Esophagus squamous epithelium (tissue), 5 donors: ENCODE data around the gene HMCN2. TPM values are rescaled to one million over a fixed set of nuclear protein-coding genes. Genes with fewer than 3 reads are reported as not detected.

ENCODE experiments used
- DNase-seq: peaks from one replicate; lab custom pipeline; 2025; lab: John Stamatoyannopoulos, UW
- H3K27ac ChIP-seq, 4 donors: fragments of 200-600 bp; sonication (generic); one replicate each; pipeline ENCODE4 v1.5.1; 2016 to 2019; ENCODE audit warnings: mild to moderate bottlenecking in 1 of 4
- H3K27me3 ChIP-seq, 4 donors: fragments of 200-600 bp; sonication (generic); 1 replicate in 3 of 4; 2 replicates in 1 of 4; pipeline versions ENCODE4 v1.5.1 to v1.6.0; 2017 to 2021; ENCODE audit warnings: antibody characterized with exemption in 1 of 4
- H3K36me3 ChIP-seq, 3 donors: fragments of 200-600 bp; sonication (generic); one replicate each; pipeline ENCODE4 v1.5.1; 2016 to 2019
- H3K4me1 ChIP-seq, 3 donors: fragments of 200-600 bp; sonication (generic); one replicate each; pipeline ENCODE4 v1.5.1; 2017 to 2019
- H3K4me3 ChIP-seq, 4 donors: fragments of 200-600 bp; sonication (generic); 1 replicate in 3 of 4; 2 replicates in 1 of 4; pipeline ENCODE4 v1.5.1; 2016 to 2019; ENCODE audit warnings: mild to moderate bottlenecking in 2 of 4, moderate library complexity in 1 of 4
- H3K9me3 ChIP-seq, 3 donors: fragments of 200-600 bp; sonication (generic); one replicate each; pipeline ENCODE4 v1.5.1; 2016 to 2019
- POLR2A ChIP-seq, 4 donors: fragments of 450-650 bp; IDR thresholded peaks; one replicate each; pipeline ENCODE4 v1.6.1; 2017; ENCODE audit warnings: antibody characterized with exemption in 4 of 4, mild to moderate bottlenecking in 4 of 4, moderate library complexity in 3 of 4
- WGBS, 2 donors: methylation state at CpG; one replicate each; pipeline ENCODE4 v1.1.5; 2018; 5-methylcytosine and 5-hydroxymethylcytosine counted together
- intact Hi-C: fragments of 100-400 bp; cut with DNase I; formaldehyde crosslinking; loops from one replicate; pipeline ENCODE4 v1.15.0; 2022
- total RNA-seq, 4 donors: library from RNA; depleted of rRNA; stranded (reverse); fragments of >200 nt; gene quantifications; one replicate each; pipeline ENCODE4 v1.1.0, GENCODE V29; 2016
- TF ChIP-seq, protein P1 (sequence below), 6 experiments: fragments of 450-650 bp in 4 of 6; fragments of 200-600 bp in 2 of 6; sonication (generic) in 2 of 6; IDR thresholded peaks; one replicate each; pipeline ENCODE4 v1.5.1; 2016 to 2019; ENCODE audit warnings: antibody characterized with exemption in 6 of 6, mild to moderate bottlenecking in 4 of 6, moderate library complexity in 4 of 6
- donor health status: DM: yes; HTN: yes; CAD: no.

HMCN2 gene
- total RNA-seq, 4 donors from 2014 or later, result 0.53 to 4.8 (median 0.78) TPM

DNA sequence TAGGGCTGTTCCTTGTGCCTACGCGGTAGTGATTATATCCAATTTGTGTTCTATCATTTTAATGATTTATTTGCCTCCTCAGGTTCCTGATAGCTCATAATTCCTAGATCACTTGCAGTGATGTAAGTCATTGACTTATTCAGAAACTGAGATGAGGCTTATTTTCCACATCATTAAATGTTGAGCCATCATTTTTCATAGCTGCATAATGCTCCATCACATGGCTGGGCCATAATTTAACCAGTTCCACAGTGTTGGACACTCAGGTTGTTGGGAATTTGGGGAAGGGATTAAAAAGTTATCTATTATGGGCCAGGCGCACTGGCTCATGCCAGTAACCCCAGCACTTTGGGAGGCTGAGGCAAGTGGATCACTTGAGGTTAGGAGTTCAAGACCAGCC, 35.8 kb upstream of the HMCN2 start:
- TF ChIP-seq POLR2A (IDR thresholded peaks at IDR 0.05), result no peak
- TF ChIP-seq, protein P1, sequence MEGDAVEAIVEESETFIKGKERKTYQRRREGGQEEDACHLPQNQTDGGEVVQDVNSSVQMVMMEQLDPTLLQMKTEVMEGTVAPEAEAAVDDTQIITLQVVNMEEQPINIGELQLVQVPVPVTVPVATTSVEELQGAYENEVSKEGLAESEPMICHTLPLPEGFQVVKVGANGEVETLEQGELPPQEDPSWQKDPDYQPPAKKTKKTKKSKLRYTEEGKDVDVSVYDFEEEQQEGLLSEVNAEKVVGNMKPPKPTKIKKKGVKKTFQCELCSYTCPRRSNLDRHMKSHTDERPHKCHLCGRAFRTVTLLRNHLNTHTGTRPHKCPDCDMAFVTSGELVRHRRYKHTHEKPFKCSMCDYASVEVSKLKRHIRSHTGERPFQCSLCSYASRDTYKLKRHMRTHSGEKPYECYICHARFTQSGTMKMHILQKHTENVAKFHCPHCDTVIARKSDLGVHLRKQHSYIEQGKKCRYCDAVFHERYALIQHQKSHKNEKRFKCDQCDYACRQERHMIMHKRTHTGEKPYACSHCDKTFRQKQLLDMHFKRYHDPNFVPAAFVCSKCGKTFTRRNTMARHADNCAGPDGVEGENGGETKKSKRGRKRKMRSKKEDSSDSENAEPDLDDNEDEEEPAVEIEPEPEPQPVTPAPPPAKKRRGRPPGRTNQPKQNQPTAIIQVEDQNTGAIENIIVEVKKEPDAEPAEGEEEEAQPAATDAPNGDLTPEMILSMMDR (IDR thresholded peaks at IDR 0.05), result no peak
- Histone ChIP-seq H3K9me3 (peaks cover 0 to 12% (median 10%) of the 10 kb centered on the region in 3 donors), H3K36me3 (peaks cover 0 to 86% (median 0%) of the 10 kb centered on the region in 3 donors), H3K27ac (no peak overlapping the region), H3K27me3 (no peaks in the 10 kb centered on the region), H3K4me3 (no peak overlapping the region), H3K4me1 (no peaks in the 10 kb centered on the region)
- DNase-seq, result no peak
- intact Hi-C loops, result loop anchor here (10.0 kb wide), 1 partner anchor 345 kb away; no protein-coding TSS in a partner anchor
- WGBS, 2 donors, result 63 to 67% methylated on average over 3 of the region's 3 CpGs

DNA sequence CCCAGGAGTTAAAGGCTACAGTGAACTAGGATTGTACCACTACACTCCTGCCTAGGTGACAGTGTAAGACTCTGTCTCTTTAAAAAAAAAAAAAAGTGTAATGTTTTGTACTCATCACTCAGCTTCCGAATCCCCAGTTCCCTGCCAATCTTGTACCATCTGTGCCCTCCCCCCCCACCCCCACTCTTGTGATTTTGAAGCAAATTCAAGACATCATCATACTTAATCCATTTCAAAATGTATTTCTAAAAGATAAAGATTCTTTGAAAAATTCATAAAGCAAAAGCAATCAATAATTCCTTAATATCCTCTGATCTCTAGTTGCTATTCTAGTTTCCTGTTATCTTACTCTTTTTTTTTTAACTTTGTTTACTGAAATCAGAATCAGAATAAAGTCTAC, 34.9 kb upstream of the HMCN2 start:
- no peaks in the 10 kb centered on the region for H3K27me3 ChIP-seq
- no peak overlapping the region for H3K27ac ChIP-seq
- TF ChIP-seq, protein P1 (IDR thresholded peaks at IDR 0.05), result no peak
- no peak for TF ChIP-seq POLR2A (IDR thresholded peaks at IDR 0.05)
- peaks cover 0 to 79% (median 0%) of the 10 kb centered on the region in 3 donors for H3K36me3 ChIP-seq
- peaks cover 0 to 12% (median 10%) of the 10 kb centered on the region in 3 donors for H3K9me3 ChIP-seq
- intact Hi-C loops, result loop anchor here (10.0 kb wide), 1 partner anchor 346 kb away; no protein-coding TSS in a partner anchor
- no peak overlapping the region for H3K4me3 ChIP-seq
- 18 to 40% methylated on average over 1 of the region's 1 CpG for WGBS, 2 donors
- DNase-seq, result no peak
- peaks cover 0 to 6% (median 2%) of the 10 kb centered on the region in 3 donors for H3K4me1 ChIP-seq

DNA sequence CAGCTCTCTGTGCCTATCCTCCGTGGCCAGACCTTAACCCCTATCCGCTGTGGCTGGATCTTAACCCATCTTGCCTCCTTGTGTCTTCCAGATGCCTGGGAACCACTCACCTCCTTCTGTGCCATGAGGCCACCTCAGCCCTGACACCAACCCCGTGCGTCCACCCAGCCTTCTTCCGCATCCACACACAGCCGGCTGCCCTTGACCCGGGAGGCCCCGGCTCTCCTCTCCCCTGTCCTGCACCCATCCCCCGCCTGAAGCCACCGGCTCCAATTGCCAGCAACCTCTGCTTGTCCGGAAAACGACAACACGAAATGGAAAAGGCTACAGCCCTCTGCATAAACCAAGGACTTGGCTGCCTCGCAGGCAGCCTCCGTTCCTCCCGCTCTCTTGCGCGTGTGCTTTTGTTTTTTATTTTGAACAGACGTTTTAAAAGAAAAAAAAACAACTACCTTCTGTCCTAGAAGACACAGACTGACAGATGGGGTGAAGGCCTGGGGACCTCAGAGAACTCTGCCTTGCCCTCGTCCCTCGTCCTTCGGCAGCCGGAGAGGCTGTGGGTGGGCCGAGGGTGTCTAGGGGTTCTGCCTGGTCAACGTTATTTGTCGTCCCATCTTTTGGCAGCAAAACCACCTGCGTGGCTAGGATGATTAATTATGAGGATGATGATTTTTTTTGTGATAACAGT, 32.5 kb upstream of the HMCN2 start:
- Histone ChIP-seq H3K4me1 (peaks cover 9 to 30% (median 10%) of the 10 kb centered on the region in 3 donors), H3K27ac (peak overlapping the region in 2 of 4 donors; percentile 13 to 30), H3K27me3 (no peaks in the 10 kb centered on the region), H3K36me3 (peaks cover 0 to 55% (median 0%) of the 10 kb centered on the region in 3 donors), H3K4me3 (no peak overlapping the region), H3K9me3 (peaks cover 0 to 1% (median under 1%) of the 10 kb centered on the region in 3 donors)
- intact Hi-C loops, result loop anchor here (10.0 kb wide), 1 partner anchor 348 kb away; no protein-coding TSS in a partner anchor
- TF ChIP-seq, protein P1 (IDR thresholded peaks at IDR 0.05), result no peak
- no peak for TF ChIP-seq POLR2A (IDR thresholded peaks at IDR 0.05)
- 80 to 81% methylated on average over 18 to 26 of the region's 27 CpGs for whole genome bisulfite sequencing, 2 donors
- DNase-seq, result no peak

DNA sequence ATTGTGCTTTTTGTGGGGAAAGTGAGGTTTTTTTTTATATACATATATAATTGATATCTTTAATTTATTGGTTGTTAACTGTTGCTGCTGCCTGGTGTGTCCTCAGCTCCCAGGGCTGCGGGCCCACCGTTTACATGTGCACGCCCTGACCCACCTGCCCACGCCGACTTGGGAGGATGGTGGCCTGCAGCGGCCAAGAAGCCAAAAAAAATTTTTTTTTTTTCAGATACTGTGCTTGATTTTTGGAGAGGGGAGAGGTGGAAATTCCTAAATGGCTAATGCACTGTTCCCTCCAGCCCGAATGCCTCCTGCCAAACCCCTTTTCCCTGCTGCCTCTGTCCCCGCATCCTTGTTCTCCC, 32.0 kb upstream of the HMCN2 start:
- no peak for DNase-seq

More for the DNA sequence above, 32.0 kb upstream of the HMCN2 start:
- peaks cover 9 to 30% (median 10%) of the 10 kb centered on the region in 3 donors for H3K4me1 ChIP-seq
- intact Hi-C loops, result loop anchor here (10.0 kb wide), 1 partner anchor 349 kb away; no protein-coding TSS in a partner anchor
- H3K4me3 ChIP-seq, result no peak overlapping the region
- TF ChIP-seq, protein P1 (IDR thresholded peaks at IDR 0.05), result no peak
- TF ChIP-seq POLR2A (IDR thresholded peaks at IDR 0.05), result no peak
- H3K9me3 ChIP-seq, result no peaks in the 10 kb centered on the region
- no peaks in the 10 kb centered on the region for H3K27me3 ChIP-seq
- peaks cover 0 to 50% (median 0%) of the 10 kb centered on the region in 3 donors for H3K36me3 ChIP-seq
- 90 to 94% methylated on average over 8 of the region's 8 CpGs for WGBS, 2 donors
- H3K27ac ChIP-seq, result peak overlapping the region in 2 of 4 donors; percentile 30 to 79
